ENCODE measurements around the gene AK1. TPM values are rescaled to one million over a fixed set of nuclear protein-coding genes. Genes with fewer than 3 reads are reported as not detected.
"Not testable (repeated sequence)": the region's sequence is repeated elsewhere in the genome, so short reads cannot be mapped to it uniquely, and the experiment has no call there.

Gene AK1
- total and polyA plus RNA-seq, 10 of the 15 experiments (the other 5 are each of a cell fraction or from before 2014, with no cell fraction given): 0.23 to 3.1 (median 1.8) TPM

DNA sequence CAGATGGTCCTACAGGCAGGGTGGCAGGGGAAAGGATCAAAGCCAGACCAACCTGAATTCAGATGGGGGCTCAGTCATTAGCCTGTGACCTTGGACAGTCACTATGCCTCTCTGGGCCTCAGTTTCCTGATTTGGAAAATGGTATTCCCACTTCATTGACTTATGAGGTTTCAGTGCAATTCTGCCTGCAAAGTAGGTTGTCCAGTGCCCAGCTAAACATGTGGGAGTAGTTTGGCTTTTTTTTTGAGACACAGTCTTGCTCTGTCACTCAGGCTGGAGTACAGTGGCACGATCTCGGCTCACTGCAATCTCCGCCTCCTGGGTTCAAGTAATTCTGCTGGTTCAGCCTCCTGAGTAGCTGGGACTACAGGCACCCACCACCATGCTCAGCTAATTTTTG lies 40.9 kb downstream of the AK1 start:
- intact Hi-C loops (cut with micrococcal nuclease; ENCODE audit: unreplicated experiment); ATAC-seq; H4K20me1 ChIP-seq (ENCODE audit: control insufficient read depth, insufficient read depth); H3K36me3 ChIP-seq (ENCODE audit: control insufficient read depth in 2 of 2, insufficient read depth in 2 of 2, low read length in 1 of 2); SMC1A ChIA-PET (ENCODE audit: uncharacterized antibody, unreplicated experiment); DNase-seq (ENCODE audit: low read depth, low spot score); in situ Hi-C loops (cut with MboI); H3K9me3 ChIP-seq (replicated peaks; ENCODE audit: control insufficient read depth, insufficient read depth, low read length); H3K27me3 ChIP-seq (replicated peaks in 1 of 2; ENCODE audit: control insufficient read depth in 2 of 2, insufficient read depth in 2 of 2, low read length in 1 of 2); H3K4me2 ChIP-seq (ENCODE audit: control insufficient read depth, insufficient read depth); H3K79me2 ChIP-seq (ENCODE audit: control insufficient read depth, insufficient read depth, low read length); RAD21 ChIA-PET (ENCODE audit: unreplicated experiment); H3K27ac ChIP-seq (ENCODE audit: control insufficient read depth, insufficient read depth); BruUV-seq (replicated peaks); H2AFZ ChIP-seq (ENCODE audit: control insufficient read depth, low read depth, low read length); FAIRE-seq; H3K9ac ChIP-seq (ENCODE audit: control insufficient read depth, insufficient read depth, low read length); H3K4me3 ChIP-seq; H3K4me1 ChIP-seq (ENCODE audit: control insufficient read depth, insufficient read depth, low read length); CTCF ChIA-PET: not testable (repeated sequence)
- POLR2A ChIA-PET: interaction anchor here (0.6 kb wide), 1 partner anchor 156 kb away, joined by 3 read pairs; no protein-coding TSS in a partner anchor
- WGBS (ENCODE audit: insufficient coverage, insufficient replicate concordance, low lambda C conversion rate, missing lambda C conversion rate): 77% methylated on average over 3 of the region's 3 CpGs

DNA sequence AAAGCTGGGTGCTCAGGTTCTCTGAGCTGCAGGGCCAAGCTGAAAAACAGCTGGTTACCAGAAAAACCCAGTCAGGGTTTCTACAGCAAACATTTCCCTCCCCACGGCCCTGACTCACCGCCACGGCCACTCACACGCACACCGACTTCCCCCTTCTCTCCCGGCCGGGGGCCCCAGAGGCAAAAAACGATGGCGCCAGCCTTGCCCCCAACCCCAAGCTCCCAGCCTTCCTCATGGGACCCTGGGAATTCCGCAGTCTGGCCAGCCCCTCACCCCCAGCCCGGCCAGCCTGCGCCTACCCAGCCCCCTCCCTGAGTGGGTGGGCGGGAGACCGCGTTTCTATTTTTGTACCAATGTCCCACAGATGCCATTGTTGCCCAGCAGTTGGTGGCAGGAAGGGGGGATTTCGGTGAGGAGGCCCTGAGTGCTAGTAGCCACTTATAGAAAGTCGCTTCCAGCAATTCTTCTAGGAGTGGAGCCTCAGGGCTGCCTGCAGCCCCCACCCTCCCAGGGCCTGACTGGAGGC lies 41.4 kb downstream of the AK1 start:
- H3K9ac ChIP-seq (ENCODE audit: control insufficient read depth, insufficient read depth, low read length): no peak overlapping the region
- intact Hi-C loops (cut with micrococcal nuclease; ENCODE audit: unreplicated experiment) (no loop called here), in situ Hi-C loops (cut with MboI) (no loop called here)
- H4K20me1 ChIP-seq (ENCODE audit: control insufficient read depth, insufficient read depth): no peaks in the 10 kb centered on the region
- WGBS (ENCODE audit: insufficient coverage, insufficient replicate concordance, low lambda C conversion rate, missing lambda C conversion rate): 4% methylated on average over 16 of the region's 17 CpGs
- no peak overlapping the region for H3K4me3 ChIP-seq
- no peaks in the 10 kb centered on the region for H3K36me3 ChIP-seq (ENCODE audit: control insufficient read depth in 2 of 2, insufficient read depth in 2 of 2, low read length in 1 of 2)
- no peaks in the 10 kb centered on the region; the same call in 1 of the 2 replicates for H3K4me1 ChIP-seq (ENCODE audit: control insufficient read depth, insufficient read depth, low read length)
- ChIA-PET RAD21 (ENCODE audit: unreplicated experiment) (no interaction called here), SMC1A (ENCODE audit: uncharacterized antibody, unreplicated experiment) (interaction anchor here (0.6 kb wide), 1 partner anchor 381 kb away, joined by 3 read pairs; no protein-coding TSS in a partner anchor), CTCF (no interaction called here), POLR2A (no interaction called here)
- BruUV-seq (replicated peaks): no TSS peak
- H2AFZ ChIP-seq (ENCODE audit: control insufficient read depth, low read depth, low read length): no peak overlapping the region
- DNase-seq (ENCODE audit: low read depth, low spot score) (no peak), ATAC-seq (no peak), FAIRE-seq (no peak)
- H3K27ac ChIP-seq (ENCODE audit: control insufficient read depth, insufficient read depth): no peak overlapping the region
- H3K27me3 ChIP-seq (replicated peaks in 1 of 2; ENCODE audit: control insufficient read depth in 2 of 2, insufficient read depth in 2 of 2, low read length in 1 of 2): no peaks in the 10 kb centered on the region; a peak in 1 of 4 replicates
- no peaks in the 10 kb centered on the region for H3K9me3 ChIP-seq (replicated peaks; ENCODE audit: control insufficient read depth, insufficient read depth, low read length)
- H3K4me2 ChIP-seq (ENCODE audit: control insufficient read depth, insufficient read depth): no peak overlapping the region
- H3K79me2 ChIP-seq (ENCODE audit: control insufficient read depth, insufficient read depth, low read length): no peaks in the 10 kb centered on the region
- TF ChIP-seq, protein P1, sequence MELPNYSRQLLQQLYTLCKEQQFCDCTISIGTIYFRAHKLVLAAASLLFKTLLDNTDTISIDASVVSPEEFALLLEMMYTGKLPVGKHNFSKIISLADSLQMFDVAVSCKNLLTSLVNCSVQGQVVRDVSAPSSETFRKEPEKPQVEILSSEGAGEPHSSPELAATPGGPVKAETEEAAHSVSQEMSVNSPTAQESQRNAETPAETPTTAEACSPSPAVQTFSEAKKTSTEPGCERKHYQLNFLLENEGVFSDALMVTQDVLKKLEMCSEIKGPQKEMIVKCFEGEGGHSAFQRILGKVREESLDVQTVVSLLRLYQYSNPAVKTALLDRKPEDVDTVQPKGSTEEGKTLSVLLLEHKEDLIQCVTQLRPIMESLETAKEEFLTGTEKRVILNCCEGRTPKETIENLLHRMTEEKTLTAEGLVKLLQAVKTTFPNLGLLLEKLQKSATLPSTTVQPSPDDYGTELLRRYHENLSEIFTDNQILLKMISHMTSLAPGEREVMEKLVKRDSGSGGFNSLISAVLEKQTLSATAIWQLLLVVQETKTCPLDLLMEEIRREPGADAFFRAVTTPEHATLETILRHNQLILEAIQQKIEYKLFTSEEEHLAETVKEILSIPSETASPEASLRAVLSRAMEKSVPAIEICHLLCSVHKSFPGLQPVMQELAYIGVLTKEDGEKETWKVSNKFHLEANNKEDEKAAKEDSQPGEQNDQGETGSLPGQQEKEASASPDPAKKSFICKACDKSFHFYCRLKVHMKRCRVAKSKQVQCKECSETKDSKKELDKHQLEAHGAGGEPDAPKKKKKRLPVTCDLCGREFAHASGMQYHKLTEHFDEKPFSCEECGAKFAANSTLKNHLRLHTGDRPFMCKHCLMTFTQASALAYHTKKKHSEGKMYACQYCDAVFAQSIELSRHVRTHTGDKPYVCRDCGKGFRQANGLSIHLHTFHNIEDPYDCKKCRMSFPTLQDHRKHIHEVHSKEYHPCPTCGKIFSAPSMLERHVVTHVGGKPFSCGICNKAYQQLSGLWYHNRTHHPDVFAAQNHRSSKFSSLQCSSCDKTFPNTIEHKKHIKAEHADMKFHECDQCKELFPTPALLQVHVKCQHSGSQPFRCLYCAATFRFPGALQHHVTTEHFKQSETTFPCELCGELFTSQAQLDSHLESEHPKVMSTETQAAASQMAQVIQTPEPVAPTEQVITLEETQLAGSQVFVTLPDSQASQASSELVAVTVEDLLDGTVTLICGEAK (IDR thresholded peaks at IDR 0.05; ENCODE audit: borderline replicate concordance): no peak
- no peak for TF ChIP-seq BCLAF1 (IDR thresholded peaks at IDR 0.05)
- no peak for TF ChIP-seq CREB1 (IDR thresholded peaks at IDR 0.05; ENCODE audit: low read depth)
- no peak for TF ChIP-seq EED (IDR thresholded peaks at IDR 0.05; ENCODE audit: low read depth)
- no peak for TF ChIP-seq RCOR1 (conservative IDR thresholded peaks at IDR 0.05; ENCODE audit: low read depth, low read length)
- TF ChIP-seq ZZZ3 (IDR thresholded peaks at IDR 0.05; ENCODE audit: control insufficient read depth, insufficient read length, low read depth): no peak
- TF ChIP-seq NFYA (IDR thresholded peaks at IDR 0.05; ENCODE audit: borderline replicate concordance, low read depth, low read length): no peak

Data from GM12878 (cell line).